C4-2B (cell line): Measurements from ENCODE around the gene RIN3.

Source experiments
- ZFX ChIP-seq: fragments of 450-650 bp; IDR thresholded peaks from 2 replicates; pipeline ENCODE4 v1.6.1; 2017
- TF ChIP-seq, protein P1 (sequence below): fragments of 450-650 bp; conservative IDR thresholded peaks from 2 replicates; pipeline ENCODE4 v1.5.1; 2017; ENCODE audit warnings: mild to moderate bottlenecking

DNA sequence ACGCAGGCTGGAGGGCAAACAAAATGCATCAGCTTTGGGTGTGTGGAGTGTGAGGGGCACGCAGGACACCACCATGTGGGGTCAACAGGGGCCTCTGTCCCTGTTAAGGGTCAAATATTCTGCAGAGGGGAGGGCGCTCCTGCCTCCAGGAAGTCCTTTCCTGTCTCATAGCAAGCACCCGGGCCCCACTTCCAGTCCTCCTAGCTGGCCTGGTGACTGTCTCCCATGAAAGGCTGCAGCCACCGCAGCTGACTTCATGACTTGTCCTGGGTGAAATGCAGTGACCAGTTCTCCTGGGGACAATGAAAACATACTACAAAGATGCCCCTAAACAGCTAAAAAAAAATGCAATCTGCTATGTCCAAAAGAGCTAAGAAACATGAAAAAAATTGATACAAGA is 181.2 kb downstream of the RIN3 start:
- TF ChIP-seq, protein P1, sequence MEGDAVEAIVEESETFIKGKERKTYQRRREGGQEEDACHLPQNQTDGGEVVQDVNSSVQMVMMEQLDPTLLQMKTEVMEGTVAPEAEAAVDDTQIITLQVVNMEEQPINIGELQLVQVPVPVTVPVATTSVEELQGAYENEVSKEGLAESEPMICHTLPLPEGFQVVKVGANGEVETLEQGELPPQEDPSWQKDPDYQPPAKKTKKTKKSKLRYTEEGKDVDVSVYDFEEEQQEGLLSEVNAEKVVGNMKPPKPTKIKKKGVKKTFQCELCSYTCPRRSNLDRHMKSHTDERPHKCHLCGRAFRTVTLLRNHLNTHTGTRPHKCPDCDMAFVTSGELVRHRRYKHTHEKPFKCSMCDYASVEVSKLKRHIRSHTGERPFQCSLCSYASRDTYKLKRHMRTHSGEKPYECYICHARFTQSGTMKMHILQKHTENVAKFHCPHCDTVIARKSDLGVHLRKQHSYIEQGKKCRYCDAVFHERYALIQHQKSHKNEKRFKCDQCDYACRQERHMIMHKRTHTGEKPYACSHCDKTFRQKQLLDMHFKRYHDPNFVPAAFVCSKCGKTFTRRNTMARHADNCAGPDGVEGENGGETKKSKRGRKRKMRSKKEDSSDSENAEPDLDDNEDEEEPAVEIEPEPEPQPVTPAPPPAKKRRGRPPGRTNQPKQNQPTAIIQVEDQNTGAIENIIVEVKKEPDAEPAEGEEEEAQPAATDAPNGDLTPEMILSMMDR = no peak
- TF ChIP-seq ZFX = no peak
